NCI-H748 (cell line): Measurements from ENCODE around the gene CSNK2A2.

Experiments
- DNase-seq: peaks from one replicate; lab custom pipeline; 2025; ENCODE audit not compliant: unreplicated experiment; lab: John Stamatoyannopoulos, UW

Gene CSNK2A2

GRCh38 chr16:58200004-58200797 is 2.3 kb upstream of the CSNK2A2 start:
- DNase-seq, result no peak

- DNase-seq, result no peak
Observed at GRCh38 chr16:58198803-58199411, 1.0 kb upstream of the CSNK2A2 start.

- DNase-seq, result peak; percentile 3
Observed at GRCh38 chr16:58197314-58198012, 443 bp downstream of the CSNK2A2 start.

GRCh38 chr16:58196898-58197313 is 1.0 kb downstream of the CSNK2A2 start:
- no peak for DNase-seq

GRCh38 chr16:58195771-58196170 is 2.1 kb downstream of the CSNK2A2 start:
- DNase-seq, result no peak

- DNase-seq, result no peak
Observed at GRCh38 chr16:58195344-58195743, 2.6 kb downstream of the CSNK2A2 start.

GRCh38 chr16:58194790-58195189 is 3.1 kb downstream of the CSNK2A2 start:
- no peak for DNase-seq

GRCh38 chr16:58187665-58188421 is 10.1 kb downstream of the CSNK2A2 start:
- no peak for DNase-seq

- no peak for DNase-seq
Observed at GRCh38 chr16:58187092-58187491, 10.8 kb downstream of the CSNK2A2 start.

GRCh38 chr16:58186176-58186944 is 11.5 kb downstream of the CSNK2A2 start:
- no peak for DNase-seq

GRCh38 chr16:58177353-58177710 is 20.6 kb downstream of the CSNK2A2 start:
- no peak for DNase-seq

GRCh38 chr16:58176608-58177352 is 21.1 kb downstream of the CSNK2A2 start:
- DNase-seq, result no peak

GRCh38 chr16:58170223-58170622 is 27.7 kb downstream of the CSNK2A2 start:
- no peak for DNase-seq

- DNase-seq, result no peak
Observed at GRCh38 chr16:58160855-58161254, 37.1 kb downstream of the CSNK2A2 start.

GRCh38 chr16:58158725-58159124 is 39.2 kb downstream of the CSNK2A2 start:
- DNase-seq, result no peak

GRCh38 chr16:58157951-58158540 is 39.9 kb downstream of the CSNK2A2 start:
- no peak for DNase-seq

GRCh38 chr16:58157239-58157638 is 40.7 kb downstream of the CSNK2A2 start:
- no peak for DNase-seq

- DNase-seq, result no peak
Observed at GRCh38 chr16:58155839-58156238, 42.1 kb downstream of the CSNK2A2 start.

- DNase-seq, result no peak
Observed at GRCh38 chr16:58154345-58154744, 43.6 kb downstream of the CSNK2A2 start.
